ENCODE measurements around the gene MYO1E.
A peak's percentile ranks its signal among the peaks of the same experiment; 100 is the strongest.
"Not testable (repeated sequence)": the region's sequence is repeated elsewhere in the genome, so short reads cannot be mapped to it uniquely, and the experiment has no call there.

MYO1E gene

GRCh38 chr15:59398220-59398619 lies 25.5 kb upstream of the MYO1E start:
- no peak overlapping the region for H3K4me3 Mint-ChIP-seq
- H3K9me3 Mint-ChIP-seq = no peaks in the 10 kb centered on the region
- H3K36me3 Mint-ChIP-seq = no peaks in the 10 kb centered on the region
- no peak overlapping the region for H3K27ac Mint-ChIP-seq
- no peaks in the 10 kb centered on the region for H3K4me1 Mint-ChIP-seq
- peaks cover 5% of the 10 kb centered on the region for H3K27me3 Mint-ChIP-seq

GRCh38 chr15:59396679-59397078 lies 24.0 kb upstream of the MYO1E start:
- H3K36me3 Mint-ChIP-seq = no peaks in the 10 kb centered on the region
- H3K27me3 Mint-ChIP-seq = peaks cover 5% of the 10 kb centered on the region
- H3K4me3 Mint-ChIP-seq = no peak overlapping the region
- no peaks in the 10 kb centered on the region for H3K9me3 Mint-ChIP-seq
- H3K4me1 Mint-ChIP-seq = no peaks in the 10 kb centered on the region
- no peak overlapping the region for H3K27ac Mint-ChIP-seq

- H3K27ac Mint-ChIP-seq = no peak overlapping the region
- no peak overlapping the region for H3K4me3 Mint-ChIP-seq
- H3K36me3 Mint-ChIP-seq = no peaks in the 10 kb centered on the region
- H3K4me1 Mint-ChIP-seq = no peaks in the 10 kb centered on the region
- H3K27me3 Mint-ChIP-seq = peaks cover 5% of the 10 kb centered on the region
- H3K9me3 Mint-ChIP-seq = no peaks in the 10 kb centered on the region
Measured at GRCh38 chr15:59396211-59396610, 23.5 kb upstream of the MYO1E start.

- H3K36me3 Mint-ChIP-seq = no peaks in the 10 kb centered on the region
- H3K27me3 Mint-ChIP-seq = peaks cover 5% of the 10 kb centered on the region
- H3K9me3 Mint-ChIP-seq = no peaks in the 10 kb centered on the region
- H3K4me3 Mint-ChIP-seq = no peak overlapping the region
- no peak overlapping the region for H3K27ac Mint-ChIP-seq
- no peaks in the 10 kb centered on the region for H3K4me1 Mint-ChIP-seq
Measured at GRCh38 chr15:59394166-59394661, 21.5 kb upstream of the MYO1E start.

- H3K4me1 Mint-ChIP-seq = no peaks in the 10 kb centered on the region
- H3K9me3 Mint-ChIP-seq = no peaks in the 10 kb centered on the region
- H3K36me3 Mint-ChIP-seq = no peaks in the 10 kb centered on the region
- no peak overlapping the region for H3K4me3 Mint-ChIP-seq
- H3K27me3 Mint-ChIP-seq = peaks cover 5% of the 10 kb centered on the region
- H3K27ac Mint-ChIP-seq = no peak overlapping the region
Measured at GRCh38 chr15:59392299-59392698, 19.6 kb upstream of the MYO1E start.

GRCh38 chr15:59388670-59389069 lies 16.0 kb upstream of the MYO1E start:
- Mint-ChIP-seq H3K36me3 (no peaks in the 10 kb centered on the region), H3K4me1 (no peaks in the 10 kb centered on the region), H3K27me3 (no peaks in the 10 kb centered on the region), H3K9me3 (no peaks in the 10 kb centered on the region), H3K27ac (no peak overlapping the region), H3K4me3 (no peak overlapping the region)

GRCh38 chr15:59387196-59387878 lies 14.7 kb upstream of the MYO1E start:
- H3K27me3 Mint-ChIP-seq, H3K36me3 Mint-ChIP-seq, H3K4me1 Mint-ChIP-seq, H3K4me3 Mint-ChIP-seq, H3K9me3 Mint-ChIP-seq, H3K27ac Mint-ChIP-seq: not testable (repeated sequence)

GRCh38 chr15:59385171-59385570 lies 12.5 kb upstream of the MYO1E start:
- Mint-ChIP-seq H3K4me3 (no peak overlapping the region), H3K4me1 (no peaks in the 10 kb centered on the region), H3K9me3 (no peaks in the 10 kb centered on the region), H3K27me3 (no peaks in the 10 kb centered on the region), H3K27ac (no peak overlapping the region), H3K36me3 (no peaks in the 10 kb centered on the region)

- H3K27ac Mint-ChIP-seq = no peak overlapping the region
- H3K9me3 Mint-ChIP-seq = no peaks in the 10 kb centered on the region
- H3K27me3 Mint-ChIP-seq = no peaks in the 10 kb centered on the region
- no peaks in the 10 kb centered on the region for H3K36me3 Mint-ChIP-seq
- H3K4me3 Mint-ChIP-seq = no peak overlapping the region
- no peaks in the 10 kb centered on the region for H3K4me1 Mint-ChIP-seq
Measured at GRCh38 chr15:59384507-59384906, 11.8 kb upstream of the MYO1E start.

- Mint-ChIP-seq H3K4me1 (no peaks in the 10 kb centered on the region), H3K27me3 (no peaks in the 10 kb centered on the region), H3K27ac (no peak overlapping the region), H3K9me3 (no peaks in the 10 kb centered on the region), H3K4me3 (no peak overlapping the region), H3K36me3 (no peaks in the 10 kb centered on the region)
Measured at GRCh38 chr15:59380902-59381610, 8.4 kb upstream of the MYO1E start.

GRCh38 chr15:59379531-59379930 lies 6.9 kb upstream of the MYO1E start:
- Mint-ChIP-seq H3K27me3 (peaks cover 6% of the 10 kb centered on the region), H3K4me1 (no peaks in the 10 kb centered on the region), H3K9me3 (no peaks in the 10 kb centered on the region), H3K36me3 (no peaks in the 10 kb centered on the region), H3K27ac (no peak overlapping the region), H3K4me3 (no peak overlapping the region)

GRCh38 chr15:59378855-59379254 lies 6.2 kb upstream of the MYO1E start:
- Mint-ChIP-seq H3K27ac (no peak overlapping the region), H3K9me3 (no peaks in the 10 kb centered on the region), H3K27me3 (peaks cover 13% of the 10 kb centered on the region), H3K36me3 (no peaks in the 10 kb centered on the region), H3K4me3 (no peak overlapping the region), H3K4me1 (no peaks in the 10 kb centered on the region)

- no peaks in the 10 kb centered on the region for H3K36me3 Mint-ChIP-seq
- no peaks in the 10 kb centered on the region for H3K9me3 Mint-ChIP-seq
- peaks cover 6% of the 10 kb centered on the region for H3K4me1 Mint-ChIP-seq
- H3K27ac Mint-ChIP-seq = no peak overlapping the region
- H3K27me3 Mint-ChIP-seq = peaks cover 20% of the 10 kb centered on the region
- H3K4me3 Mint-ChIP-seq = no peak overlapping the region
Measured at GRCh38 chr15:59377924-59378323, 5.3 kb upstream of the MYO1E start.

GRCh38 chr15:59376733-59377132 lies 4.1 kb upstream of the MYO1E start:
- Mint-ChIP-seq H3K9me3 (no peaks in the 10 kb centered on the region), H3K27ac (no peak overlapping the region), H3K36me3 (no peaks in the 10 kb centered on the region), H3K4me1 (peaks cover 11% of the 10 kb centered on the region), H3K27me3 (peaks cover 23% of the 10 kb centered on the region), H3K4me3 (no peak overlapping the region)

- H3K4me1 Mint-ChIP-seq = peaks cover 17% of the 10 kb centered on the region
- no peaks in the 10 kb centered on the region for H3K9me3 Mint-ChIP-seq
- H3K4me3 Mint-ChIP-seq = peak overlapping the region; percentile 88
- no peaks in the 10 kb centered on the region for H3K36me3 Mint-ChIP-seq
- H3K27ac Mint-ChIP-seq = no peak overlapping the region
- peaks cover 34% of the 10 kb centered on the region for H3K27me3 Mint-ChIP-seq
Measured at GRCh38 chr15:59373215-59373614, 544 bp upstream of the MYO1E start.

GRCh38 chr15:59371458-59372351 lies 966 bp downstream of the MYO1E start:
- Mint-ChIP-seq H3K9me3 (no peaks in the 10 kb centered on the region), H3K4me3 (peak overlapping the region; percentile 88), H3K27ac (no peak overlapping the region), H3K27me3 (peaks cover 36% of the 10 kb centered on the region), H3K36me3 (no peaks in the 10 kb centered on the region), H3K4me1 (peaks cover 17% of the 10 kb centered on the region)

Measured in activated naive CD4-positive, alpha-beta T cell treated with anti-CD3 and anti-CD28 coated beads, Interleukin-2, amount 50 U/mL, for 24 hours (primary cell).